Measurements from ENCODE around the gene ZDHHC11B.
A peak's percentile ranks its signal among the peaks of the same experiment; 100 is the strongest.
"Not testable (repeated sequence)": the region's sequence is repeated elsewhere in the genome, so short reads cannot be mapped to it uniquely, and the experiment has no call there.

ZDHHC11B gene

DNA sequence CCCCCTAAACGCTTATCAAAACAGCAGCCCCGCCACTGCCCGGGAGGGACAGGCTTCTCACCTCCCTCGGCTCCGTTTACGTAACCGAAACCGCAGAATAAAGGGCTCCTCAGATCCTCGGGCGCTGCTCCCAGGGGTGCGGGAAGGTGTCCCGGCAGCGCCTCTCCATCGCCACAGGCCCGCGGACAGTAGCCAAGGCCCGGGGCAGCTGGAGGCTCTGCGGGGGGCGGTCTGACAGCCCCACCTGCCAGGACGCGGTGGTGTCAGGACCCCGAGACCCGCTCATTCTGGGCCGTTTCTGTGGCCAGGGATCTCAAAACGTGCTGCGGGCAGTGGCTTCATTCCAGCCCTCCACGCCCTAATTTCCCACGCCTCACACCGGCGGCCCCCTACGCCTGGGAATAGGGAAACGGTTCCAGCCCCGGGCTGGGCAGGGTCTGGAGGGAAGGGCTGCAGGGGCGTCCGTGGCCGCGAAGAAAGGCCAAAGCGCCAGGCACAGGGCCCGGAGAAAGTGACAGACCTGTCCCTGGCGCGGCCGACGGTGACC, 575 bp downstream of the ZDHHC11B start:
- not testable (repeated sequence) for DNase-seq

DNA sequence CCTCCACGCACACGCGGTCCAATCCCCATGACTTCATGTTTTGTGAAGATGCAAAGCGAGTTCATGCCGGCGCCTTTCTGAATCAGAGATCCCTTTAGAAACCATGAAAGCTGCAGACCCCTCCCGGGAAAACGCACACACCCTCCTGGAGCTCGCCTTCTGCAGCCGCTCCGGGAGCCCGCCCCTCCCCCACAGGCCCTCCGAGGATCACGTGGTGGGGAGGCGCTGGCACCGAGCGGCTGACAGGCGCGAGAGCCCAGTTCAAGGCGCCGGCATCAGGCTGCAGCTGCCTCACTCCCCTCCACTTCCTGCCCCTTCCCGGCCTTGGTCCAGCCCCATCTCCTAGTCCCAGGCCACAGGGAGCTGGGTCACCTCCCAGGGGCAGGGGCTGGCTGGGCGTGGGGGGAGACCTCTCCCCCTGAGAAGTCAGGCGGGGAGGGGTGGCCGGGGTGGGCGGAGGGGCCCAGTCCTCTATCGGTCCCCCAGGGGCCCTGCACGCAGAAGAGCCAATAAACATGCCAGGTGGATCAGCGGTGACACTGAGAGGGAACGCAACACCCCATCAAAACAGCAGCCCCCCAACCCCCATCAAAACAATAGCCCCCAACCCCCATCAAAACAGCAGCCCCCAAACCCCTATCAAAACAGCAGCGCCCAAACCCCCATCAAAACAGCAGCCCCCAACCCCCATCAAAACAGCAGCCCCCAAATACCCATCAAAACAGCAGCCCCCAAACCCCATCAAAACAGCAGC, 1.3 kb downstream of the ZDHHC11B start:
- not testable (repeated sequence) for DNase-seq

DNA sequence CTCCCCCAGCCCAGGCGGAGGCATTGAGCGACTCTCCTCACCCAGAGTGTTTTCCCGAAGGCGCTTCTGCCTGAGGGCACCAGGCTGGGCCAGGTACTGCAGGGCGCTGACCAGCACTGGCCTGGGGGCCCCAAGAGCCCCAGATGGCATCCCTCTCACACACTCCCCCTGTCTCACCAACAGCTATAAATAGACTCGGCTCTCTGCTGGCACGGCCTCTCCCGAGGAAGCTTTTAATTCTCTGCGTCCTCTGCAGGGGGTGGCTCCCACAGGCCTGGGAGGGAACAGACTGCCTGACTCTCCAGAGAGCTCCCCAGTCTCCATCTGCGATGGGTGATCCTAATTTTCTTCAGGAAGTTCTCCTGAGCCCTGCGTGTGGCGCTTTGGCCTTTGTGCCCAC, 2.2 kb downstream of the ZDHHC11B start:
- not testable (repeated sequence) for DNase-seq

DNA sequence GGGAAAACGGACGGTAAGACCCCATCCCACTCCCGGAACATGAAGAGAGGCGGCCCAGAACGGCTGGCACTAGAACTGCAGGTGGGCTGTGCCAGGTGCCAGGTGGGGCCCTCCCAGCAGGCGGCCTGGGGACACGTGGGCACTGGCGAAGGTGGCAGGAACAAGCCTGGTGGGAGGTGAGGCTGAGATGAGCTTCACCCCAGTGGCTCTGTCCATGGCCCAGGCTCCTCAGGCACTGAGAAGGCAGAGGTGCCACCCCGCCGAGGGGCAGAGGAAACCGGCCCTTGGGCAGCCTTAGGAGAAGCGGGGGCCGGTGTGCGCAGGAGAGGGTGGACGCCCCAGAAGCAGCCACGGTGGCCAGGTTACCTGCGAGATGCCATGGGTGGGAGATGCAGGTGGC, 4.0 kb downstream of the ZDHHC11B start:
- DNase-seq = not testable (repeated sequence)

DNA sequence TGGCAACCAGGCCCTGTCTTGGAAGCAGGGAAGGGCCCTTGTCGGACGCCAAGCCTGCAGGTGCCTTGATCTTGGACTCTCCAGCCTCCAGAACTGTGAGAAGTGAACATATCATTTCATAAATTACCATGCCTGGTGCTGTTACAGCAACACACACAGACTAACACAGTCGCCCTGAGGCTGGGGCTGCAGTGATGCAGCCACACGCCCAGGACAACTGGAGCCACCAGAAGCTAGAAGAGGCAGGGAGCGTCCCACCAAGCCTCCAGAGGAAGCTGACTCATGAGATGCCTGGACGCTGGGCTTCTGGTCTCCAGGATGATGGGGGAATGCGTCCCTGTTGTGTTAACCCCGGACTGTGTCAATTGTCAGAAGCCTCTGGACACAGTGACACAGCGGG, 5.6 kb downstream of the ZDHHC11B start:
- DNase-seq = not testable (repeated sequence)

DNA sequence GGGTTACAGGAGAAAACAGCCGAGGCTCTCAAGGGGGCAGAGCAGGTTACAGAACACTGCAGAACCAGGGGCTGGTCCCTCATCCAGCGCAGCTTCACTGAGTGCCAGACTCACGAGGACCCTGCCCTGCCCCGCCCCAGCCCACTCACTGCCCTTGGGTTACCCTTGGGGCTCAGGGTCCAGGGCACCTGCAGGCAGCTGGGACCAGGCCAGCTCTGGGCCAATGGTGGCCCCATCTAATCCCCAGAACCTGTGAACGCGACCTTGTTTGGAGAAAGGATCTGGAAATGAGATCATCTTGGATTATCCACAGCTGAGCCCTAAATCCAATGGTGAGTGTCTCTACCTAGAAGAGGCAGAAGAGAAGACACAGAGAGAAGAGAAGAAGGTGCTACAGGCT, 6.1 kb downstream of the ZDHHC11B start:
- not testable (repeated sequence) for DNase-seq

DNA sequence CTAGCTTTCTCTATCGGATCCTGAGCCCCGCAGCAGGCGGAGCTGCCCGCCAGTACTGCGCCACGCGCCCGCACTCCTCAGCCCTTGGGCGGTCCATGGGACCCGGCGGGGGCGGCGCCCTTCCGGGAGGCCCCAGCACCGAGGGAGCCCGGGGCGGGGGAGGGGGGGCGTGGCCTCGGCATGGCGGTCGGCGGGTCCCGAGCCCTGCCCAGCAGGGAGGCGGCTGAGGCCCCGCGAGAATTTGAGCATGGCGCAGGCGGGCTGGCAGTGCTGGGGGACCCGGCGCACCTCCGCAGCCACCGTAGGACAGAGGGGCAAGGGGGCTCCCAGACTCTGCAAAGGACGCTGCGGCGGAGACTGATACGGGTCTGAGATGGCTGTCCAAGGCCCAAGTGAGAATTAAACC, 6.8 kb downstream of the ZDHHC11B start:
- no peak for DNase-seq

DNA sequence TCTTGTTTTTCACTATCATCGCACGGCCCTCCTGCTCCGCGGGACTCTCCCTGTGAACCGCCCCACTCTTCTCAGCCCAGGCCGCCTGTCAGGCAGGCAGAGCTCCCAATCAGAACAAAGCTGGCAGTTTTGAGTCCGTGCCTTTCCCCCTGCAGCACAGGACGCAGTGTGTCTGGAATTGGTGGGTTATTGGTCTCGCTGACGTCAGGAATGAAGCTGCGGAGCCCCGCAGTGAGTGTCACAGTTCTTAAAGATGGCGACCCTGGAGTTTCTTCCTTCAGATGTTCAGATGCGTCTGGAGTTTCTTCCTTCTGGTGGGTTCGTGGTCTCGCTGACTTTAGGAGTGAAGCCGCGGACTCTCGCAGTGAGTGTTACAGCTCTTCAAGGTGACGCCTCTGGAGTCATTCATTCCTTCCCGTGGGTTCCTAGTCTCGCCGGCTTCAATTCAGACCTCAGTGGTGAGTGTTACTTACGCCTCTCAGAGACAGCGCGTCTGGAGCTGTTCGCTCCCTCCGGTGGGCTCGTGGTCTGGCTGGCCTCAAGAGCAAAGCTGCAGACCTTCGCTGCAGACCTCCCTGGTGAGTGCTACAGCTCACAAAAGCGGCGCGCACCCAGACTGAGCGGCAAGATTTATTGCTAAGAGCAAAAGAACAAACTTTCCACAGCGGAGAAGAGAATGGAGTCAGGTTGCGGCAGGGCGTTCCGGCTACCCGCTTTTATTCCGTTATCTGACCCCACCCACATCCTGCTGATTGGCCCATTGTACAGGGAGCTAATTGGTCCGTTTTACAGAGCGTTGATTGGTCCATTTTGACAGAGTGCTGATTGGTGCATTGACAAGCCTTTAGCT, 7.4 kb downstream of the ZDHHC11B start:
- no peak for DNase-seq

DNA sequence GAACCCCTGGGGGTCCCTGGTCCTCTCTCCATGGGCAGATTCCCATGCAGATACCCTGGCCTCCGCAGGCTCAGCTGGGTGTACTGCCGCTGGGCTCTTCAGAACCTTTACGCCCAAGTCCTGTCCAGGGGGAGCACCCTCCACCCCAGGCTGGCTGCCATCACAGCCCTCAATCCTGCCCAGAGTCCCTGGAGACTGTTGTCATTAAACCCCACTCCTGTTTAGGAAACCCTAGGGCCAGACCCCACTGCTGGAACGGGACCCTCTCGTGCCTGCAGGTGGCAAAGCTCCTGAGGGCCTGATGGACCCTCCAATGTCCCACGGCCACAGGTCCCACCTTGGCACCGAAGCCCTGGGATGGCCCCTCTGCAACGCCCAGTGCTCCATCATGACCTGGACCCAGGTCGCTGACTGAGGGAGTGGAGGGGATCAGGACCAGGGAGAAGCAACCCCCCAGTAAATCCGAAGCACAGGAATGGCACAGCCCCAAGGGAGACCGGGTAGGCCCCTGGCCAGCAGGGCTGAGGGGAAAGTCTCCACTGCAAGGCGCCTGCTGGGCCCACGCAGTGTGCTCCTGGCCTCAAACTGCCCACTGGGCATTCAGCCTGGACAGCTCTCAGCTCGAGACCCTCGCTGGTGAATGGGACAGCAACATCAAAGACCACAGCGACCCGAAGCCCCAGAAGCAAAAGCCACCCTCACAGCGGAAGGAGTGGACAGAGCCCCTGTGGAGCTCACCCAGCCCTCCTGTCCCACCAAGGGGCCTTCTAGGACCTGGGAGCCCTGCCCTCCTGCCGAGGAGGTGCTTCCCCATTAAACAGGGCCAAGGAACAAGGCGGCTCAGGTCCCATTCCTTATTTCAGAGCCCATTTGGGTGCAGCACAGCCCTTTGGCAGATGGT, 8.3 kb downstream of the ZDHHC11B start:
- DNase-seq = no peak

DNA sequence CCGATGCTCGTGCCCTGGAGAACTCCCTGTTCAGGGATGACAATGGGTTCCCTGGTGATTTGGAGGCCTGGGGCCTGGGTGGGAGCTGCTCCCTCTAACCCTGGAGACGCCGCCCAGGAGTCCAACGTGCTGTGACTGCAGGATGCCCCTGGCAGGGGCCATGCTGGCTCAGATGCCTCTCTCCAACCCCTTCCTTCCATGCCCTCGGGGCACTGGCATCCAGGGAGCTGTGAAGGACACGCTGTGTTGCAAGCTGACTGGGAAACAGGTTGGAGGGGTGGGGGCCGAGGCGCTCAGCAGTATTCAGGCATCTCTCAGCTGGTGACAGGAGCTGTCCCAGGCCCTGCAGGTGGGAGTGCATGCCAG, 9.0 kb downstream of the ZDHHC11B start:
- not testable (repeated sequence) for DNase-seq

DNA sequence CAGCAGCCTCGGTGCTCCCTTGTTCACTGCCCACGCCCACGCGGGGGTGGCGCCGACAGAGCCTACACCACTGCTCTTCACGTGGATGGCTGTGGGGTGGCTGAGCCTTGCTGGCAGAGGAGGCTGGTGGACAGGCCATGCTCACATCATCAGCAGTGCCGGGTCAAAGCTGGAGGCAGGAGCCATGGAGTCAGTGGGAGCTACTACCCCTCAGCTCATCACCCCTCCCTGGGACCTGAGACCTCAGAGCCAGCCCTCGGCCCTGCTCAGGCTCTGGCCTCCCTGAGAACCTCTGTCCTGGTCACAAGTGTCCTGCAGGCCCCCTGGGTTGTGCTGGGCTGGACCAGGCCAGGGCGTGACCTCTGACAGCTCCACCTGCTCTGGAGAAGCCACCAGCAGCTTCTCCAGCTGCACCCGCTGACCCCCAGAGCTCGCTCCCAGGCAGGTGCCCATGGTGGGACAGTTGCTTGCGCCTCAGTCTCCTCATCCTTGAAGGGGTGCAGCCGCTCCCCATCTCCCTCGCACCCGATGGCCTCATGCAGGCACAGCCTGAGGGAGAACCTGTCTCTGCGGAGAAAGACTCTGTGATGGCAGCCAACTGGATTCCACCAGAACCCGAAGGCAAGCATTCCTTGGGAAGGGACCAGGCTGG, 9.5 kb downstream of the ZDHHC11B start:
- DNase-seq = peak; percentile 9

DNA sequence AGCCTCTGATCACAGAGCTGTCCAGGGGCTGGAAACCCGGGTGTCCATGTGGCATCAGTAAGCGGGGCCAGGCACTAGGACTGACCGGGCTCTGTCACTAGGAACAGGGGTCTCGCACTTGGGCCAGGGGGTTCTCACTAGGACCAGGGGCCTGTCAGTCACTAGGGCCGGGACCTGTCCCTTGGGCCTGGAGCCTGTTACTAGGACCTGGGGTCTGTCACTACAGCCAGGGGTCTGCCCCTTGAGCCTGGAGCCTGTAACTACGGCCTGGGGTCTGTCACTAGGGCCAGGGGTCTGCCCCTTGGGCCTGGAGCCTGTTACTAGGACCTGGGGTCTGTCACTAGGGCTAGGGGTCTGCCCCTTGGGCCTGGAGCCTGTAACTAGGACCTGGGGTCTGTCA, 10.2 kb downstream of the ZDHHC11B start:
- peak; percentile 9 for DNase-seq

DNA sequence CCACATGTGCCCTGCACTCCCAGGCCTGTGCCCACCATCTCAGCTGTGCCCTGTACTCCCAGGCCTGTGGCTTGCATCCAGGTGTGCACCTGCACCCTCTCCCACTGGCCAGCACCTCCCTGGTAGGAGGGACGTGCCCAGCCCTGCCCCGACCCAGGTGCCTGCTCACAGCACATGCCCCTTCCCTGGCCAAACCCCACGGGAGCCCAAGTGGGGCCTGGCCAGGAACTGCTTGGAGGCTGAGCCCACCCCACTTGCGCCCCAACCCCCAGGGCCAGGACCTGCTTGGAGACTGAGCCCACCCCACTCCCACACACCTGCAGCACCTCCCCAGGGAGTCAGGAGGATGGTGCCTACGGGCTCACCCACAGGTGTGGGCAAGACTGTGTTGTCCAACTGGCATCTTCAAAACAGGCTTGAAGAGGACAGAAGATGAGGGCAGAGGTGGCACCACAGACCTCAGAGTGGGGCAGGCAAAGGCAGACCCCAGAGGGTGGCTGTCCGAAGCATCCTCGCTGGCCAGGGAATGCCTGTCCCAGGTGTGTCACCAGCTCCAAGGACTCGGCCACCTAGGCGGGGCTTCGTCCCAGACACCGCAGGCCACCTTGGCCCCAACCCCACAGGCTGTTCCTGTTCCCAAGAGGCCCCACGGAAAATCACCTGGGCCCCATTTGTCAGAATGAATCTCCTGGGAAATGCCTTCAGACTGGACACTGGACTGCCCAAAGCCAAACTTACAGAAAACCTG, 10.8 kb downstream of the ZDHHC11B start:
- peak; percentile 8 for DNase-seq

DNA sequence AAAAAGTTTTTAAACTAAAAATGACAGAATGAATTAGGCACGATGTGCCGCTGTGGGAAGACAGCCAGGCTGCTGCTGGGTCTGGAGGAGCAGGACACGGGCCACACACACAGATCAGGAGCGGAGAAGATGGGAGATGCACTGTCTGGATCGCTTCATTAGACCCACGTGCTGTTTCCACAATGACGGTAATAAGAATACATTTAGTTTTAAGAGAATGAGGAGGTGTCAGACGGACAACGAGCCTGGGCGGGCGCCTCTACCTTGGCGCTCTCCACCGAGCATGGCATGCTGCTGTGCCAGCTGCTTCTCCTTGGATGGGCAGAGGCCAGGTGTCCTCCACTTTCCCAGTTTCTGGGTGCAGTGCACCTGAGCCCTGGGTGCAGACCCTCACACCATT, 11.6 kb downstream of the ZDHHC11B start:
- DNase-seq = peak; percentile 5

DNA sequence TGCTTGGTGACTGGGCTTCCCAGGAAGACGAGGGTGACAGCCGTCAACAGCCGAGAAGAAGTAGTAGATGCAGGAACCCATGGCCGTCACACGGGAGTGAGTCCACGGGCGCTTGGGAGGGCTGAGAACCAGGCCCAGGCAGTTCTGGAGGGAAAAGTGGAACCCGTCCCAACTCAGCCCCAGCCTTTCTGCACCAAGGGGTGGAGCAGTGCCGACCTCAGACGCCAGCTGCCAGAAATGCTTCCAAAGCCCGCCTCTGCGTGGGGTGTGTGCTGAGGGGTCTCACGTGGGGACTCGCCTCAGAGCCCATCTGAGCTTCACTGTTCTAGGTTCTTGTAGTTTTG, 12.0 kb downstream of the ZDHHC11B start:
- DNase-seq = peak; percentile 5

DNA sequence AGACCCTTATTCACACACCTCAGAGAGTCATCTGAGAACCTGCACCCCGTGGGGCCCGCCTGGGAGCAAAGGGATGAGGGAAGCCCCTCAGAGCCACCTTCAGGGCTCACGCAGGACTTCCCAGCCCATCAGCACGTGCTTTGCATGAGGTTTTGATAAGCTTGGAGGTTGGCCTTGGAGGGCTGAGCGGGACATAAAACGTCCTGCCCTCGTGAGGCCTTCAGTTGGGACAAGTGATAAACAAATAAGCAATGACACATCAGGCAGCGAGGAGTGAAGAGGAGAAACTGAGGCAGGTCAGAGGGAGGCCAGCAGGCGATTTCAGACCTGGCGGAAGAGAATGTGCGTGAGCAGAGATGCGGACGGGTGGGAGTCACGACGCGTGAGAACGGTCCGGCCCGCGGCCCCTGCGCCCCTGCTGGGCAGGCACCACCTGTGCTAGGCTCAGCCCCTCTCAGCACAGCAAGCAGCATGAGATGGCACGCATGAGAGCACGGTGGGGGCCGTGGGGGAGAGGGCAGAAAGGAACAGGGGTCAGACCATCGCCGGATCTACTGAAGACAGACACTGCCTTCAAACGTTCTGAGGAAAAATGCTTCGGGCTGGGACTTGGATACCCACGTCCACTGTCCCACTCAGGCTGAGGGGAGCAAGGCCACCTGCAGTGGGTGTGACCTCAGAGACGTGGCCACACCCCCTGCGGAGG, 12.5 kb downstream of the ZDHHC11B start:
- peak; percentile 5 for DNase-seq

DNA sequence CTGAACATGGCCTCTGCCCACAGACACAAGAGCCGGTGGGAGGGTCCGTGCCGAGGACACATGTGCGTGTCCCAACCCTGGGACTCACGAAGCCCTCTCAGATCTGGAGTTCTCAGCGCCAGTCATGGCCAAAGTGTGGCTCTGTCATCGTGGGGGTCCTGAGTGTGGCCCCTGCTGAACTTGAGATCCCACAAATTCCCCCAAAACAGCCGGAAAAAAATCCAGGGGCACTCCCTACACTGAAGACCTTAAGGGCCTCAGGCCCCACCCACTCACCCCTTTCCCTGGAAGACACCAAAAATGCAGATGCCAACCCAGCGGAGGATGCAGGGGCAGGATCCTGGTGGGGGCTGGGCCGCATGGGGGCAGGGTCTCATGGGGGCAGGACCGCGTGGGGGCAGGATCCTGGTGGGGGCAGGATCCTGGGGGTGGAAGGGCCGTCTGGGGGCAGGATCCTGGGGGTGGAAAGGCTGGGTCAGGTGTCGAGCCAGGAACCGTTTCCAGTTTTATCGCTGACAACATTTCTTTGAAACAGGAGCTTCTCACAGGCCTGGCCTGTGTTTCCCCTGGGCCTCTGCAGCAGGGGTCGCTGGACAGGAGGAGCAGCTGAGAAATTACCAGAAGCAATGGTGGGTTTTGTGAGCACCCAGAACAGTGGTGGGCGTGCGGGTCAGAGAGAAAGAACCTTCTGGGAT, 13.3 kb downstream of the ZDHHC11B start:
- DNase-seq = peak; percentile 7

DNA sequence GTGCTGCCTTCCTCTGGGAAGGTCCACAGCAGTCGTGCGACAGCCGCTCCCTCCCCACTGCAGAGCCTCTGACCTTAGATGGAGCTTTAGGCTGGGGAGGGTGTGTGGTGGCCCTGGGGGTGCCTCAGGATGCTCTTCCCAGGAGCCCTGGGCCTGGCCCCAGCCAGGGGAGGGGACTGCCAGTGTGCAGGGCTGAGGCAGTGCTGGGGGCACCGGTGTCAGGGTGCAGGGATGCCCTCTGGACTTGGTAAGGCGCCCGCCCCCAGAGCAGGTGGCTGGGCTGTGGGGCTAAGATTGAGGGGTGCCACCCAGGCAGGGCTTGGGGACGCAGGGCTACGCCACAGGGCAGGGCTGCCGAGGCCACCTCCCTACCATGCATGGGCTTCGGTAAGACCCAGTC, 13.9 kb downstream of the ZDHHC11B start:
- DNase-seq = peak; percentile 8

DNA sequence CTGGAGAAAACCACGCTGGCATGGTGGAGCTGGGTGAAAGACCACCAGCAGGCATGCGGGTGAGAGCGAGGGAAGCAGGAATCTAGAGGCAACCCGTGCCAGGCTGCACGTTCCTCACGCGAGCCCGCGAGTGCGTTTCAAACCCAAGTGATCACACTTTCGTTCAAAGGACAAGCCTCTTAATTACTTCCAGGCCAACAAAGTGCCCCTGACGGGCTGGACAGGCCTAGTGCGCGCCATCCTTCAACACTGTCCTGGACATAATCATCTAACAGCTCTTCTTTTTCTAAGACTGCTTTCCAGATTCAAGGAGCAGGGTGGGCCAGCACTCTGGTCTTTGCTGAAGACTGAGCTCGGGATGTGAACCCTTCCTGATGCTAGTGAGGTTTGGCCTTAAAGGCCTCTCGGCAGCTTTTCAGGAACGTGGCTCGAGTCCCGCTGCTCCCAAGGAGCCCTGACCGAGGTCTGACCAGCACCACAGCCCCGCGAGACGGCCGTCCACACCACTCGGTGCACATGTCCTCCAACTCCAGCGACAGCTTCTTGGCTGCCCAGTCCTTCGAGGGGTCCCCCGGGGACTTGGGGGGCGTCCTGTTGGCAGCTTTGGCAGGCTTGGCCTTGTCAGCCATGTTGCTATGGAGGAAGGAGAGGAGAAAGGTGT, 14.9 kb downstream of the ZDHHC11B start:
- DNase-seq = peak; percentile 7

Measured in activated CD4-positive, alpha-beta T cell treated with anti-CD3 and anti-CD28 coated beads for 1 hour (primary cell).